Muscle layer of duodenum (tissue), 2 donors: Measurements from ENCODE around the gene ARHGEF4.

Experiments used
- H3K27ac ChIP-seq: one replicate; pipeline ENCODE4 v1.7.0; 2013; ENCODE audit warnings: mild to moderate bottlenecking, low read length
- H3K27me3 ChIP-seq: one replicate; pipeline ENCODE4 v1.7.0; 2013; ENCODE audit warnings: low read depth, mild to moderate bottlenecking, control low read depth, low read length
- H3K36me3 ChIP-seq, 2 donors: one replicate each; pipeline ENCODE4 v1.7.0; 2013; ENCODE audit warnings: low read length in 2 of 2, control low read depth in 1 of 2, mild to moderate bottlenecking in 1 of 2; ENCODE audit not compliant: insufficient read depth in 2 of 2, control insufficient read depth in 1 of 2
- H3K4me1 ChIP-seq, 2 donors: one replicate each; pipeline ENCODE4 v1.7.0; 2013; ENCODE audit warnings: low read length in 2 of 2, mild to moderate bottlenecking in 2 of 2, control low read depth in 1 of 2, moderate library complexity in 1 of 2; ENCODE audit not compliant: insufficient read depth in 2 of 2, control insufficient read depth in 1 of 2
- H3K4me3 ChIP-seq, 2 donors: one replicate each; pipeline ENCODE4 v1.7.0; 2013; ENCODE audit warnings: low read length in 2 of 2, low read depth in 1 of 2, mild to moderate bottlenecking in 1 of 2
- H3K9me3 ChIP-seq, 2 donors: one replicate each; pipeline ENCODE4 v1.7.0; 2013; ENCODE audit warnings: low read length in 2 of 2, control low read depth in 1 of 2, mild to moderate bottlenecking in 1 of 2; ENCODE audit not compliant: control insufficient read depth in 1 of 2
- donor health status: healthy.

ARHGEF4 gene

DNA sequence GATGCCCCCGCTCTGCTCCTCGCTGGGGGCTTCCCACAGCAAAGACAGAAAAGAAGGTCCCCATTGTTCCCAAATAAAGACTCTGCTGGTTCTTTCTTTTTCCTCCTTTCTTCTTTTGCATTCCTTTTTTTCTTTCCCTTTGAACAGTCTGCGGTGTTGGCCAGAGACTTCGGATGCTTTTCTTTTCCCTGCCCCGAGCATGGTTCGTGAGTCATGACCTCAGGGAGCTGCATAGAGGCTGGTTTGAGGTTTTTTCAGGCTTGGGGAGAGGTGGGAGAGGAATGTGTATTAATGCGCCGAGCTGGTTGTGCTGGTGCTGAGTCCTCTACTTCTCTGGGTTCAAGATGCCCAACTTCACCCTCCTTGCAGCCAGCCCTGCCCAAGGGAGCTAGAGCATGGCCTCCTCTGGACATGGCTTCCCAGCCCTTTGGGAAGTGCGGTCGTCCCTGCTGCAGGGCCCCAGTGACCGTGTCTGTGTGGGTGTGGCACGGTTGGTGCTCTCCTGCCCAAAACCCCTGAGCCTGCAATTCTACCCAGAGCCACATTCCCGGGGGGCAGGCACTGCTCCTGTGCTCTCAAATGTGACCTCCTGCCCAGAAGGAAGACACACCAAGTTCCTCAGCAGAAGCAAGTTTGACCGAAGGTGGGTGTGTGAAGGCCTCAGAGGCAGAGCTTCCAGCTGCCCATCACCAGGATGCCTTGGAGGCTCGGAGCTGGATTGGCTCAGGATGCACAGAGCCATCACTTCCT, 9.0 kb upstream of the ARHGEF4 start:
- Histone ChIP-seq H3K9me3 (no peaks in the 10 kb centered on the region), H3K27me3 (no peaks in the 10 kb centered on the region), H3K36me3 (no peaks in the 10 kb centered on the region), H3K4me3 (no peak overlapping the region), H3K4me1 (no peaks in the 10 kb centered on the region), H3K27ac (no peak overlapping the region)

DNA sequence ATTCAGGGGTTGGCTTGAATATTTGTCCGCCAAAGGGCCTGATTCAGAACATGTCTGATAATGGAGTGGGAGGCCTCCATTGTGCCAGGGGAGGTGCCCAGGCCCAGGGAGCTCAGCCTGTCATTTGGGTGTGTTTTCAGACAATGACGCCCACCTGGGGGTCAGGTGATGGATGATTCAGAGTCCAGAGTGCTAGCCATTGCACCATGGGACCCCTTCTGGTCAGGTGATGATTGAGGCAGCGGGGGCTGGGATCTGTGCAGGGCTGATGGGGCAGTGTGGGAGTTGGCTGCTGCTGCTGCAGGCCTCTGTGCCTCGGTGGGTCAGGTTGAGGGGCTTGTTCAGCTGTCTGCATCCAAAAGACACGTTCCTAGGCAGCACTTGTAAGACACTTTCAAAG, 8.3 kb upstream of the ARHGEF4 start:
- H3K27me3 ChIP-seq = no peaks in the 10 kb centered on the region
- no peak overlapping the region for H3K4me3 ChIP-seq
- H3K27ac ChIP-seq = no peak overlapping the region
- H3K4me1 ChIP-seq = no peaks in the 10 kb centered on the region
- no peaks in the 10 kb centered on the region for H3K36me3 ChIP-seq
- no peaks in the 10 kb centered on the region for H3K9me3 ChIP-seq

DNA sequence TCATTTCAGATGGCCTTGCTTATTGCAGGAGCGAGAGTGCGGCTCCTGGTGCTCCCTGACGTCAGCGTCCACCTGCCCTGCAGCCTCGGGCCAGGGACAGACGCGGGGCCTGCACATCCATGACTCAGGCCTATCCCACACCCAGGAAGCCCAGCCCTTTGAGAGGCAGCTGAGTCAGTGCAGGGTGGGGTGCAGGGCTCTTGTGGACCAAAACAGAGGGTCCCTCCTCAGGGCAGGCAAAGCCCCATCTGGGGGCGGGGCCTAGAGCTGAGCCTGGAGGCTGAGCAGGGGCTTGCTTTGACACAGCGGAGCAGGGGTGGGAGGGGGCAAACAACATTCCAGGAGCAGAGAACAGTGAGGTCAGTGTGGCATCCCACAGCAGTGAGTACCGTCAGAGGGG, 7.7 kb upstream of the ARHGEF4 start:
- Histone ChIP-seq H3K4me3 (no peak overlapping the region), H3K4me1 (no peaks in the 10 kb centered on the region), H3K27me3 (no peaks in the 10 kb centered on the region), H3K27ac (no peak overlapping the region), H3K9me3 (no peaks in the 10 kb centered on the region), H3K36me3 (no peaks in the 10 kb centered on the region)

DNA sequence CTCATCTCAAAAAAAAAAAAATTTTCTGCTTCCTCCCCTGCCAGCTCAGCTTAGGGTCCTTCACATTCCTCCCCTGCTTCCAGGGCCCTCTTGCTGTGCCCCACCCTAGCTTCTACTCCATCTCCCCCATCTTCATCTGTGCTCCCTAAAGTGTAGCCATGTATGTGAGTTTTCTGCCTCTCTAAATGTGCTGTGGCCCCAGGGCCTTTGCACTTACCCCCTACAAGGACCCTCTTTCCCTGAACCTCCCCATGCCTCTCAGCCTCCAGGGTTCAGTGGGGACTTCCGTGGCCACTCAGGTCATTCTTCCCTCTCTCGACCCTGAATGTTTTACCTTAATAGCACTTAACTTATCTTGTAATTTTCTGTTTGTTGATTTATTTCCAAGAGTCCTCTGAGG, 6.2 kb upstream of the ARHGEF4 start:
- no peak overlapping the region for H3K4me3 ChIP-seq
- H3K27ac ChIP-seq = no peak overlapping the region
- H3K27me3 ChIP-seq = peaks cover 3% of the 10 kb centered on the region
- no peaks in the 10 kb centered on the region for H3K36me3 ChIP-seq
- no peaks in the 10 kb centered on the region for H3K4me1 ChIP-seq
- H3K9me3 ChIP-seq = no peaks in the 10 kb centered on the region

DNA sequence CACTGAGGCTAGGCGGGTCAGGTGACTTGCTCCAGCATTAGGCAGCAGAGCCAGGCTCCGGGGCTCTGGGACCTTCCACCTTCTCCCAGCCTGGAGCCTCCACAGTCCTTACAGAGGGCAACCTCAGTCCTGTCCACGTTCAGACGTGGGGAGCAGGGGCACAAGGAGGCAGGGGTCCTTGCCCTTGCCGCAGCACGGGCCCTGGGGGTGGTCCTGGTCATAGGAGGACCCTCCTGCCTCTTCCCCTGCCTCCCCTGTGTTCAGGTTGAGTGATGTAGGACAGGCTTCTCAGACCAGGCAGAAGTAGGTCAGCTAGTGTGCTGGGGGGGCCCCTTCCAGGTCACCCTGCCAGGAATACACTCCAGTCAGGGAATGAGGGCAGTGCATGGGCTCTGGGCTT, 5.4 kb upstream of the ARHGEF4 start:
- no peaks in the 10 kb centered on the region for H3K36me3 ChIP-seq
- H3K27me3 ChIP-seq = peaks cover 9% of the 10 kb centered on the region
- no peak overlapping the region for H3K4me3 ChIP-seq
- no peak overlapping the region for H3K27ac ChIP-seq
- H3K4me1 ChIP-seq = no peaks in the 10 kb centered on the region
- no peaks in the 10 kb centered on the region for H3K9me3 ChIP-seq

DNA sequence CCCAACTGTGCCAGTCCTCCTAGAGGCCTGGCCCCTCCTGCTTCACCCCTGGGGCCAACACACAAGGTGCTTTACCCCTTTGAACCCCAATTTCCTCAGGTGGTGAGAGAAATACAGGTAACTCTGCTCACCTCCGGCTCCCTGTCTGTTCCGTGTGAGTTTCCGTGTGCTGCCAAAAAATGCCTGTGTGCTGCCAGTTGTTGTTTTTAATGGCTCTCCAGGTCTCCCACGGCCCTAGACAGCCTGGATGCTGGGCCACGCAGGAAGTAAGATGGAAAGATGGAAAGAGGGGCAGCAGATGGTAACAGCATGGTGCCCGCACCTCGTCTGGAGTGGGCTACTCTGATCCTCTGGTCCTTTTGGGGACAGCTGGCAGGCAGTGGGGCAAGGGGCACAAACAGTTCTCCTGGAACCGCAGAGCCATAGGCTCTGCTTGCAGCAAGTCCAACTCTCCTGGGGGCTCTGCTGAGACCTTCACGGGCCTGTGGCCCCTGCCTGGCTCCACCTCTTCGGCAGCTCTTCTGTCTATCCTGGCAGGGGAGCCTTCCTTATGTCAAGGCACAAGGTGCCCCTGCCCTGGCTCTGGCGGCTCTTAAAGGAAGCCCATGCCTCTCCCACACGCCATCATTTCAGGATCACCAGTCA, 4.3 kb upstream of the ARHGEF4 start:
- peaks cover 0 to 6% of the 10 kb centered on the region in 2 donors for H3K4me1 ChIP-seq
- H3K27me3 ChIP-seq = peaks cover 9% of the 10 kb centered on the region

DNA sequence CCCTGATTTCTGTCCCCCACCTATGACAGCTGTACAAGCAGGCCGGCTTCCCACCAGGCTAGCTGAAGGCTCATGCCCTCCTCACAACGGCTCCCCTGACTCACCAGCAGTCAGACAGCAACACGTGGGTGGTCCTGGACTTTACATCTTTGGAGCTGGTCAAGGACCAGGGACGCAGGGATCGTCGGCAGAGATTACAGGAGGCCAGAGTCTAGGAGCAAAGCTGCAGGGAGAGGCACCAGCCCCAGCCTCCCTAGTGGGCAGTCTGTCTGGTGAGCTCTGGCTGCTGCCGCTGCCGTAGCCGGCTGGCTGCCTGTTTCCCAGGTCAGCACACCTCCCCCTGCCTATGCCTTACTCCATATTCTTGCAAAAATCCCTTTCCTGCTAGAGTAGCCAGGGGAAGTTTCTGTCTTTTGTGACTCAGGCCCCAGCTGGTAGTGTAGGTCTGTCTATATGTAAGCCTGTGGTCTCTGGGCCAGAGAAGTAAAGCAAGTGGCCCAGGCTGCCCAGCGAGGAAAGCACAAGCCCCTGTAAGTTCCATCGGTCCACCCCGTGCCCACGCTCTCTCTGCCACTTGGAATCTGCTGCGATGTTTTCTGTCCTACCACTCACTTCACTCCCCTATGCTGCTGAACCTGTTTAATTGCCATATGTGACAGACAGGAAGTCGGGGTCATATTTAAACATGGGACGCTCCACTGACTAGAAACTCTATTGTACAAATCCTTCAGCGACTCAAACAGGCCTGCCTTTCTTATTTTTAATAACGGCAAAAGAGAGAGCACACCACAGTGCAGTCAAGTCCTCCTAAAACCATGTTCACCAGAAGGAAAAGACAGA, 2.4 kb upstream of the ARHGEF4 start:
- H3K4me1 ChIP-seq = peaks cover 0 to 6% of the 10 kb centered on the region in 2 donors
- no peaks in the 10 kb centered on the region for H3K36me3 ChIP-seq
- no peak overlapping the region for H3K4me3 ChIP-seq
- no peaks in the 10 kb centered on the region for H3K9me3 ChIP-seq
- peaks cover 16% of the 10 kb centered on the region for H3K27me3 ChIP-seq
- no peak overlapping the region for H3K27ac ChIP-seq

More for the DNA sequence above, 4.3 kb upstream of the ARHGEF4 start:
- H3K36me3 ChIP-seq = no peaks in the 10 kb centered on the region
- H3K27ac ChIP-seq = no peak overlapping the region
- H3K4me3 ChIP-seq = no peak overlapping the region
- no peaks in the 10 kb centered on the region for H3K9me3 ChIP-seq

DNA sequence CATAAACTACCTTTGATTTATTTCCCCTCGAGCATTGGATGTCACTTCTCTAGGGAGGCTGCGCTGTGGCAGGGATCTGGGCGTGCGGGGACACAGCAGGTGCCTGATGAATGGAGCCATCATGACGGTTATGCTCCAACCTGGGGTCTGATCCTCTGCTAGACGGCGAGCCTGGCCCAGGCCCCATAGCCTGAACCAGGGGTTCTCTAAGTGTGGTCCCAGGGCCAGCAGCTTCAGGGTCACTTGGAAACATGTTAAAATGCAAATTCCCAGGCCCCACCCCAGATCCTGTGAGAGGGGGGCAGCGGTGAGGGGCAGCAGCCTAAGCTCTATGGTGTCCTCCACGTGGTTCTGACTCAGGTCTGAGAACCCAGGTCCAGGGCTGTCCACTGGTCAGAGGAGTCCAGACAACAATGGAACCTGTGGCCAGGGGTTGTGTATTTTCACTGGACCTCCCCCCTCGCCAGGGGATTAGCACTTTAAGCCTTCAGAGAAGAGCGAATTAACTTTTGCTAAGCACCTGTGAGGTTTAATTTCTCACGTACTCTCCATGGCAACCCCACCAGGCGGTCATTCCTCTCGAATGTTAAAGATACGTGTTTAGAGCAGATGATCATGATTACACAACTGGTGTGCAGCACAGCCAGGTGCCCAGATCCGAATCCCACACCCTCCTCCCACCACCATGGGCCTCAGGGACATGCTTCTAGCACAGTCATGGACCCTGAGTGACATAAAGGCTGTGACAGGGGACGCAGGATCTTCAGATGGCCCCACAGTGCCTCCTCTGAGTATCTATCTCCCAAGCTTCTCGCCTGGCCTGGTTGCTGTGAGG, 1.6 kb upstream of the ARHGEF4 start:
- no peak overlapping the region for H3K27ac ChIP-seq
- H3K27me3 ChIP-seq = peaks cover 17% of the 10 kb centered on the region
- no peaks in the 10 kb centered on the region for H3K9me3 ChIP-seq
- H3K4me1 ChIP-seq = peaks cover 0 to 6% of the 10 kb centered on the region in 2 donors
- H3K36me3 ChIP-seq = no peaks in the 10 kb centered on the region
- H3K4me3 ChIP-seq = no peak overlapping the region

DNA sequence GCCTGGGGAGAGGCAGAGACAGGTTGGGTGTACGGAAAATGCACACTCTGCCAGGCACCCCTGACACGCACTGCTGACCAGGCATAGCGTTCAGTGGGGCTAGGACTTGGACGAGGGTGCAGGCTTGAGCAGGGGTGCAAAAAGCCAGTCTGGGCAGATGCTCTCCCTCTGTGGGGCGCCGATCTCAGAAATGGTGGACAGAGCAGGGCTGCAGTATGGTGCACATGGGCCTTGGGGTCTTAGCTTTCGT, 1.0 kb upstream of the ARHGEF4 start:
- no peak overlapping the region for H3K27ac ChIP-seq
- no peaks in the 10 kb centered on the region for H3K9me3 ChIP-seq
- peaks cover 0 to 6% of the 10 kb centered on the region in 2 donors for H3K4me1 ChIP-seq
- peaks cover 17% of the 10 kb centered on the region for H3K27me3 ChIP-seq
- H3K4me3 ChIP-seq = no peak overlapping the region
- H3K36me3 ChIP-seq = no peaks in the 10 kb centered on the region

DNA sequence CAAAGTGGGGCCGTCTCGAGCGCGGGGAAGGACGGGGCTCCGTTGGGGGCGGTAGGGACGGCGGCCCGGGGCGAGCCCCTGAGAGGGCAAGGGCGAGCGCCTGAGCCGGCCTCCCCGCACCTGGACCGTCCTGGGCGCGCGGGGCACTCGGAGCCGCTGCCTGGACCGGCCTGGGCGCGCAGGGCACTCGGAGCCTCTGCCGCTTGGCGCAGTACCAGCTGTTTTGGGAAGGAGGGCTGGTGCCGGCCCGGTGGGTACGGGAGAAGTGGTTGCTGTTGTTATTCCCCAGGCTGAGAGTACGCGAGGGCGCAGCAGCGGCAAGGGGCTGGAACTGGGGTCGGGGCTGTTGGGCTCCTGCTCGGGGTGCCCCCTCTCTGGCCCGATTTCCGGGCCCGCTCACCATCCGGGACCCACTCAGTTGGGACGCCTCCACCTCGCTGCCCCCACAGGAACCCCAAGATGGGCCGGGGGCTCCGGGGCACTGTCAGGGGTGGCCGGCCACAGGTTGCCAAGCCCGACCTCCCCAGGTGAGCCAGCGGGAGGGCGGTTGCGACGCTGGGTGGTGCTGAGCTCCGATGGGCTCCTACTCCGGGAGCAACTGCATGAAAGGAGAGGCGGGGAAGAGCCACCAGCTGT, 579 bp downstream of the ARHGEF4 start:
- H3K4me3 ChIP-seq = peak overlapping the region in 1 of 2 donors; percentile 41
- H3K27me3 ChIP-seq = peaks cover 17% of the 10 kb centered on the region
- H3K9me3 ChIP-seq = no peaks in the 10 kb centered on the region
- no peak overlapping the region for H3K27ac ChIP-seq
- peaks cover 0 to 6% of the 10 kb centered on the region in 2 donors for H3K4me1 ChIP-seq
- H3K36me3 ChIP-seq = no peaks in the 10 kb centered on the region
